AG04449 (cell line): ENCODE data around the gene SAP25.
"Not testable (repeated sequence)": the region's sequence is repeated elsewhere in the genome, so short reads cannot be mapped to it uniquely, and the experiment has no call there.

Experiments used
- CTCF ChIA-PET: fragments of 350-600 bp; formaldehyde crosslinking; extraction: SDS; loops from one replicate; lab custom pipeline; 2021; ENCODE audit warnings: antibody characterized with exemption; lab: Yijun Ruan, JAX
- POLR2A ChIA-PET: fragments of 400-600, 350-600 bp; formaldehyde crosslinking; extraction: SDS; loops from one replicate; lab custom pipeline; 2020; ENCODE audit warnings: antibody characterized with exemption, inconsistent platforms; lab: Yijun Ruan, JAX
- DNase-seq: peaks from one replicate; pipeline ENCODE4 v3.0.0-alpha.2; 2010; ENCODE audit warnings: low read depth, low spot score
- H3K4me3 ChIP-seq: 2 replicates; pipeline ENCODE4 v1.5.1; 2011; ENCODE audit warnings: low read depth, mild to moderate bottlenecking, control low read depth, low read length
- CTCF ChIP-seq: IDR thresholded peaks from one replicate; pipeline ENCODE4 v1.5.1; 2011; ENCODE audit warnings: mild to moderate bottlenecking, moderate library complexity, low read length, control low read depth, inconsistent platforms; ENCODE audit not compliant: insufficient read depth; ENCODE audit errors: missing control alignments

Gene SAP25

GRCh38 chr7:100545360-100546128 is 28.2 kb downstream of the SAP25 start:
- POLR2A ChIA-PET, result interaction anchor here (1.0 kb wide), 1 partner anchor 41 kb away, joined by 6 read pairs; the partner anchor contains the start of genes FBXO24 and LRCH4
- CTCF ChIA-PET, result interaction anchor here (1.1 to 22.1 kb wide), 6 partner anchors 16 to 160 kb away, joined by 3 to 396 read pairs (median 20); partner anchors contain the start of gene NYAP1

GRCh38 chr7:100544967-100545359 is 28.7 kb downstream of the SAP25 start:
- POLR2A ChIA-PET, result interaction anchor here (1.0 kb wide), 2 partner anchors 12 to 41 kb away, joined by 3 to 6 read pairs; partner anchors contain the start of genes FBXO24 and LRCH4
- CTCF ChIA-PET, result interaction anchor here (1.1 to 22.1 kb wide), 8 partner anchors 16 to 306 kb away, joined by 3 to 396 read pairs (median 4); partner anchors contain the start of gene NYAP1

More at GRCh38 chr7:100545360-100546128, 28.2 kb downstream of the SAP25 start:
- H3K4me3 ChIP-seq, result no peak overlapping the region; the same call in 1 of the 2 replicates
- DNase-seq, result peak; percentile 41
- no peak for TF ChIP-seq CTCF

GRCh38 chr7:100544386-100544785 is 29.3 kb downstream of the SAP25 start:
- DNase-seq, result no peak
- ChIA-PET POLR2A (interaction anchor here (1.0 kb wide), 1 partner anchor 12 kb away, joined by 3 read pairs; no protein-coding TSS in a partner anchor), CTCF (interaction anchor here (1.1 to 22.1 kb wide), 7 partner anchors 17 to 306 kb away, joined by 3 to 396 read pairs (median 4); partner anchors contain the start of gene NYAP1)
- no peak for TF ChIP-seq CTCF
- H3K4me3 ChIP-seq, result no peak overlapping the region

More at GRCh38 chr7:100544967-100545359, 28.7 kb downstream of the SAP25 start:
- H3K4me3 ChIP-seq, result no peak overlapping the region
- TF ChIP-seq CTCF, result no peak
- no peak for DNase-seq

GRCh38 chr7:100543586-100543985 is 30.1 kb downstream of the SAP25 start:
- no peak overlapping the region for H3K4me3 ChIP-seq
- TF ChIP-seq CTCF, result no peak
- CTCF ChIA-PET, result interaction anchor here (0.8 to 22.1 kb wide), 6 partner anchors 17 to 307 kb away, joined by 3 to 396 read pairs (median 4); partner anchors contain the start of gene NYAP1
- DNase-seq, result no peak
- POLR2A ChIA-PET, result interaction anchor here (0.5 kb wide), 1 partner anchor 16 kb away, joined by 3 read pairs; no protein-coding TSS in a partner anchor

GRCh38 chr7:100541309-100541708 is 32.4 kb downstream of the SAP25 start:
- ChIA-PET POLR2A (interaction anchor here (0.7 kb wide), 1 partner anchor 9 kb away, joined by 4 read pairs; no protein-coding TSS in a partner anchor), CTCF (interaction anchor here (0.9 to 22.1 kb wide), 3 partner anchors 20 to 72 kb away, joined by 3 to 396 read pairs (median 3); no protein-coding TSS in a partner anchor)
- not testable (repeated sequence) for H3K4me3 ChIP-seq, DNase-seq

- POLR2A ChIA-PET, result interaction anchor here (0.6 to 1.1 kb wide), 2 partner anchors 18 to 50 kb away, joined by 3 to 4 read pairs; no protein-coding TSS in a partner anchor
- no peak for DNase-seq
- TF ChIP-seq CTCF, result no peak
- H3K4me3 ChIP-seq, result peak overlapping the region; percentile 79
- CTCF ChIA-PET, result interaction anchor here (1.0 to 22.1 kb wide), 4 partner anchors 21 to 71 kb away, joined by 3 to 396 read pairs (median 6); partner anchors contain the start of gene NYAP1
Measured at GRCh38 chr7:100540073-100540723, 33.5 kb downstream of the SAP25 start.
